ENCODE data around the gene THEM5.

The THEM5 gene

DNA sequence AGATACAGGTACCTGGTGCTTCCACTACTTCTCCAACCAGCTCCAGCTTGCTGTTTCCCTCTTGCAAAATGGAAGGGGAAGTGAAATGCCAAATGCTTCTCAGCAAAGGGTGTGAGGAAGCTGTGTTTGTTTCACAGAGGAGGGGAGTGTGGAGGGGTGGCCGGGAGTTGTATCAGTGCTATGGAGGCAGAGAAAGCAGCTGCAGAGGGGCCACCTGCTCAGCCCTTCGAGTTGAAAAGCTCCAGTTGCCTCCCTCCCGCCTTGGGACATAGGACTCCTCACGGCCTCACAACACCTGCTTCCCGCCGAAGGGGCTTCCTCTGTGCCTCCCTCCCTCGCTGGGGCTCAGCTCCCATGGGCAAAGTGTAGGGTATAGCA lies 36.2 kb downstream of the THEM5 start:
- DNase-seq: no peak

DNA sequence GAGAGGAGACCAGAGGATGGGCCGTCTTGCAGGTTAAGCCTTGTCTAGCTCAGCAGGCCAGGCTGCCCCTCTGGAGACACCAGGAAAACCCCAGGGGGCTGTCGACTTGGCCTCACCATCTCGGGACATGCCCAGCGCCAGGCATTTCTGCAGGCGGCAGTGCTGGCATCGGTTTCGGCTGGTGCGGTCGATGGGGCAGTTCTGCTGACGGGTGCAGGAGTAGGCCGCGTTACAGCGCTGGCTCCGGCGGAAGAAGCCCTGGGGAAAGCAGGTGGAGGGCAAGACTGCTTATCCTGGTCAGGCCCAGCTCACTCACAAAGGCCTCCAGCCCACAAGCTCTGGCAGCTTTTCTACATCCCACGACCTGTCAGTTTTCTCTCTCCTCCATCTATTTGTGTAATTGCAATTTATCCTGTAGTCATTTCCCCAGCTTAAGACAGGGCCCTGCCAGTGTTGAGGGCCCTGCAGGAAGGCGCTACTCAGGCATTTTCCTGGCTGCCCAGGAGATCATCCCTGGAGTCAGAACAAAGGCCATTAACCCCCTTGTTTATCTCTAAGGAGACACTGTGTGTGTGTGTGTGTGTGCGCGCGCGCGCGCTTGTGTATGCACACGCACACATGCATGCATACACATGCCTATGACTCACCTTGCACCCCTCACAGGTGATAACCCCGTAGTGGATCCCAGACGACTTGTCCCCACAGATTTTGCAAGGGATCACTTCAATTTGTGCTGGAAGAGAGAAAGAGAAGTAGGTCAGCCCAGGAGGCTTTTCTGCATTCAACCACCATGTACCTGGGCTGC lies 36.8 kb downstream of the THEM5 start:
- no peak for DNase-seq

GRCh38 chr1:151815716-151816327 lies 37.7 kb downstream of the THEM5 start:
- no peak for DNase-seq

- DNase-seq: no peak
Measured at GRCh38 chr1:151814971-151815545, 38.5 kb downstream of the THEM5 start.

GRCh38 chr1:151814426-151814825 lies 39.1 kb downstream of the THEM5 start:
- no peak for DNase-seq

GRCh38 chr1:151813271-151813977 lies 40.1 kb downstream of the THEM5 start:
- DNase-seq: no peak

- no peak for DNase-seq
Measured at GRCh38 chr1:151811181-151811580, 42.3 kb downstream of the THEM5 start.

DNA sequence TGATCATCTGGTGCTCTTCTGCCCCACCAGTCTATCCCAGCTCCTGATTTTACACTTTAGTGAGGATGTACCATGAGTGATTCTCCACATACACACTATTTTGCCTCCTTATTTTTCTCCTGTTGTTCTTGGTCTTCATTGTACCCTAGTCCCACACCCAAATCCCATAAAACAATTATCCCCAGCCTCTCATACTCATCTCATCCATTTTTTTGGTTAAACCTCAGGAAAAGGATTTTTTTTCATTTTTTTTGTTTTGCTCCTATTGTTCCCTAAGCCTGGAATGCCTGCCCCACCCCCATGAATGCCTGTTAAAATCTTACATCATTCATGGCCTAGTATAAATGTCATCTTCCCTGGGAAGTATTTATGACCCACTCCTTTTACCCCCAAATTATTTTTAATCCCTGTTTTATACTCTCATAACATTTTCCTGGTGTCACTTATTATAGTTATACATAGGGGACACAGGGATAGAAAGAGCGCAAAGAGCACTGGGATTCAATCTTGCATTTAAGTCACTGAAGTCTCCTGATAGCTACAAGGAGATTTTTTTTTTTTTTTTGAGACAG lies 43.4 kb downstream of the THEM5 start:
- DNase-seq: no peak

- no peak for DNase-seq
Measured at GRCh38 chr1:151809290-151809984, 44.1 kb downstream of the THEM5 start.

DNA sequence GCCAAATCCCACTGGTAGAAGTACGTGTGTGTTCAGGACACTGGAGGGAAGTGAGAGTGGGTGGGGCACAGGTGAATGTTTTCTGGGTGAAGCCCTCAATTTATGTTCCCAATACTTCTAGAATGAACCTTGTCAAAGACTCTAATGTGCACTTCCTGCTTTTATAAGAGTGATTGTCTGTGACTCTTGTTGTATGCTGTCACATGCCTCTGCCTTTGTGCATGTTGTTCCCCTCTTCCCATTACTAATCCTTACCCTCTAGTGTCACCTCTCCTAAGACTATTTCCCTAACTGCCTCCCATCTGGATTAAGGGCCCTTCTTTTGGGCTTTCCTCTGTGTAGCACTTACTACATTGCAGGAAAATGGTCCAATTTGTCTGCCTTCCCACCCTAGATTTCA lies 45.7 kb downstream of the THEM5 start:
- no peak for DNase-seq

GRCh38 chr1:151807131-151807530 lies 46.4 kb downstream of the THEM5 start:
- no peak for DNase-seq

- no peak for DNase-seq
Measured at GRCh38 chr1:151806170-151806569, 47.3 kb downstream of the THEM5 start.

DNA sequence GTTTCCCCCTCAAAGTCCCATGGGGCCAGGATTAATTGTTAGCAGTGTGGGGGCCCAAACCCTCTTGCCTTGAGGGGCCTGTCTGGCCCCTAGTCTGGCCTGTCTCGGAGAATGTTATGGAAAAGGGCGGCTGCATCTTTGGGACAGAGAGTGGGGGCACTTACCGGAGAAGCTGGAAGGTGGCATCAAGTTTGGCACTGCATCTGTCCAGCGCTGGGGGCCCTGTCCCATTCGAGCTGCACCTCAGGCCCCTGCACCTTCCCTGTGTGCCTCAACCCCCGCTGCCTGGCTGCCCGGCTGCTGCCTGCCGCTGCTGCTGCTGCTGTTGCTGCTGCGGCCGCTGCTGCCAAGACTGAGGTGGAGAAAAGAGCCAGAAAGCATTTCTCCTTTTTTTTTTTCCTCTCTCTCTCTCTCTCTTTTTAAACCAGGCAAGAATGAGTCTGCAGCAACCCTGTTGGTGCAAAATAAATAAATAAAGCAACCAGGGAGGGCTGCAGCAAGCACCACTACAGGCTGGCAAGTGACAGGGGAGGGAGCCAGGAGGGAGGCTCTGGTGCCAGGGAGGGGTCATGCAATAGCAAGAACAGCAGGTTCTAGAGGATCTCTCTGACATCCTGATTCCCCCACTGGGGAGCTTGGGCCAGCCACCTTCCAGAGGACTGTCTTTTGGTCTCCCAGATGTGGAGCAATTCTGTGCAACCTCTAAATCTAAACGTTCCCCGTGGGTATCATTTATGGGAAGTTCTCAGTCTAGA lies 48.3 kb downstream of the THEM5 start, which contains the start of gene LINGO4:
LINGO4 (minus strand) TSS at position 354 of the 755 bp plus-strand sequence. CDS start 2,715 bp downstream, outside the sequence.
- DNase-seq: no peak

DNA sequence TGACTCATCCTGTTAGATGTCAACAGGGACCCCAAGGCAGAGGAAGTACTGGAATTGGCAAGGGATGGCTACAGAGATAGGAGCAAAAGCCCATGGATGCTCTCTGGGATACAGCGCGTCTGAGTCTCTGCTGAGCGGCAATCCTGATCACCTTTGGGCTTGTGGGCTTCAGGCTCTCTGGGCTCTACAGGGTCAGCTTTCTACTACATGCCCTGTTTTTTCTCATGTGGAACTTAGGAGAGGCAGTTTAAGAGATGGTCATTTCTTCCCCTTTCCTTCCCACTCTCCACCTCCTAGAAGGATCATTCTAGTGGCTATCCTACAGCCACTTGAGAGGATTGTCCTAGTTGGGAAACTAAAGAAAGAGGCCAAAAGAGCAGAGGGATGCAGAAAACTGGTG lies 49.6 kb downstream of the THEM5 start:
- DNase-seq: no peak

DNA sequence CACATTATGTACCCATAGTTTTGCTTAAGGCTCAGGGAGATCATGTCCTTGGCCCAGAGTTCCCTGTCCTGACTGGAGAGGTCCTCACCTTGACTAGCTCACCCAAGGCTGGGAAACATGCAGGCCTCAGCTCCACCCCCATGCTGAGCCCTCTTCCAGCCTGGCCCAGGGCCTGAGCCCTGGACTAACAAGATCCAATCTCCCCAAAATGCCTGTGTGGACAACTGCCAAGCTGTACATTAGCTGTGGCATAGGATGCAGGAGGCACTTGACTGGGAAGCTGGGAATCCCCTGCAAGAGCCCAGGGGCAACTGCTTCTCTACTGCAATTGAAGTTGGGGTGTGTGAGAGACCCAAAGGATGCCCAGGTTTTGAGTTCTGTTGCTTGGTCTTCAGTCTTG lies 50.3 kb downstream of the THEM5 start:
- DNase-seq: no peak

DNA sequence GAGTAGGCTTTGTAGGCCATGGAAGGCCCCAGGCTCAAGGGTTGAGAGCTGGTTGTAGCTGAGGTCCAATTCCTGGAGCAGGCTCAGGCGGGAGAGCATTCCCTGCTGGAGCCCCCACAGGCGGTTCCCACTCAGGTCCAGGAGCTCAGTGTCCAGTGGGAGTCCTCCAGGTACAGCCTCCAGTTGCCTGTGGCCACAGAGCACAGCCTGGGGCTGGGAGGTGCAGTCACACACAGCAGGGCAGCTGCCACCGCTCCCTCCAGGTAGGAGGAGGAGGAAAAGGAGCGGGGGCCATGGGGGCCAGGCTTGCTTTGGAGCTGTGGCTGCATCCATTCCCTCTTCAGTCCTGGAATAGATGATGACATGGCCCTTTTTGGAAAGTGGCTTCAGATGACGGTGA lies 51.1 kb downstream of the THEM5 start:
- no peak for DNase-seq

DNA sequence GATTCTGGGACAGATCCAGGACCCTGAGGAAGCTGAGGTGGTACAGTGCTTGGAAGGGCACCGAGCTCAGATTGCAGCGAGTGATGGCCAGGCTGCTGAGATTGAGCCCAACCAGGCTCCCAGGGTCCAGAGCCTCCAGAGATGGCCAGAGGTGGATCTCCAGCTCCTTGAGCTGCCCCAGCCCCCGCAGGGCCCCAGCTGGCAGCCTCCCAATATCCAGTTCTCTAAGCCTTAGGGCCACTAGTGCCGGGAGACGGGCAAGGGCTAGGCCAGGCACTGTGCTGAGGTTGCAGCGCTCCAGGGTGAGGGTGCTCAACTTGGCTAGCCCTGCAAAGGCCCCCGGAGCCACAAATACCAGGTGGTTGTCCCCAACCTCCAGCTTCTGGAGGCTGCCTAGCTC lies 51.7 kb downstream of the THEM5 start:
- no peak for DNase-seq

DNA sequence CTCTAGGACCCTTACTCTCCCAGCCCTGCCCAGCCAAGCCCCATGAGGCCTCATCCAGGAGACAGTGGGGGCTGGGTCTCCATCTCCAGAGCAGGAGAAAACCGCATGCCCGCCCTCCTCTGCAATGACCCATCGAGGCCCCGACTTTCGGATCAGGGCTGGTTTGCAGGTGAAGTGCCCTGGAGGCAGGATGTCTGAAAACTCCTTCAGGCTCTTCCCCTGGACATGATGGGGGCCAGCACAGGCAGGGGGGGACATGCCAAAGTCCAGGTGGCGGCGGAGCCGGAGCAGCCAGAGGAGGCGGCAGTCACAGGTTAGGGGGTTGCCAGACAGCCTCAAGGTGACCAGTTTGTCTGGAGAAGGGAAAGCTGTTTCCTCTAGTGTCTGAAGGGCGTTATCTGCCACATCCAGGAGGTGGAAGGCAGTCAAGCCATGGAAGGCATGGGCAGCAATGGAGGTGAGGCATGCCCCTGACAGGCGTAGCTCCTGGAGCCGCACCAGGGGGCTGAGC lies 52.1 kb downstream of the THEM5 start:
- DNase-seq: no peak

DNA sequence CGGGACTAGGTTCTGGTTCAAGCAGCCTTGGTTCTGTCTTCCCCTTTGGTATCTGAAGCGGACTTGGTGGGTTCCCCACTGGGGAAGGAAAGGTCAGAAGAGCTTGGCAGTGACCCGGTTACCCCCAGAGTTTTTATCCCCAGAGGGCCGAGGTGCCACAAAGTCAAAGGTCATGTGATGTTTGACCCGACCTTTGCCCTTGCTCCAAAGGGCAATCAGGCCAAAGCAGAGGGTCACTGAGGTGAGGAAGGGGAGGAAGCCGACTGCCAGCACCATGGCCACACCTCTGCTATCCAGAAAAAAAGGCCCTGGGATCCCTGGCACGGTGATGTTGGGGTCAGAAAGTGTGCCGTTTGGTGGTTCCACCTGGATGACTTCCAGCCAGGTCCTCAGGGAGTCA lies 52.7 kb downstream of the THEM5 start:
- DNase-seq: no peak

DNA sequence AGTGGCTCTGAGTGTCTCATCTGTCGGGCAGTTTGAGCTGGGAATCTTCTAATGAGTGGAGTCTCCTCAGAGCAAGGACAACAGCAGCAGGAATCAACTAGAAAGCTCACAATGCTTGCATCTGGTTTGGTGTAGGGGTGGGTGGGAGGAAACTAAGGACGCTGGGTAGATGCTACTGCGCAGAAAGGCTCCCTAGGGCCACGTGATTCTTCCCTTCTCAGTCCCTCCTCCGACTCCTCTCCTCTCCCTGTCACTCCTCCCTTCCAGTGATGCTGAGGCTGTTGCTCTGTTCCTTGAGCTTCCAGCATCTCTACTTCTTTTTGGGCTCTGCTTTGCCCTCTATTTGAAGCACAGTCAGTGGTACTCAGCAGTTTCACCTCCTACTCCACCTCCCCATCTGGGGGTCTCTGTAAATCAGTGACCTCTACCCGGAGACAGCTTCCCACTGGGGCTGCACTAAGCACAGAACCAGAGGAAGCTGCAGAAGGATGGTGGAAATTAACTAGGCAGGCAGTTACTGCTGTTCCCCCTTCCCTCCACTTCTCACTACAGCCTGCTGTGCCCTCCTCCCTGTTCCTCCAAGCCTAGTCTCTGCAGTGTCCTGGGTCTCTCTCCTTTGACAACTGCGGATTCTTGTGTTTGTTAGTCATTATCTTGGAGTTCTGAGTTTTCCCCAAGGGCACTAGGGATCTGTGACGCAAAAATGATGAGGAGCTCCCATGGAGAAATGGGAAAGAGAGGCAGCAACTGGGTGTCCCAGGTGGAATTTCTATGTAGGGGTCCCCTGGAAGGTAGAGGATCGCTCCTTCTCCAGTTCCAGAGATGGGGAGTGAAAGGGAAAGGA lies 54.1 kb downstream of the THEM5 start:
- DNase-seq: no peak

DNA sequence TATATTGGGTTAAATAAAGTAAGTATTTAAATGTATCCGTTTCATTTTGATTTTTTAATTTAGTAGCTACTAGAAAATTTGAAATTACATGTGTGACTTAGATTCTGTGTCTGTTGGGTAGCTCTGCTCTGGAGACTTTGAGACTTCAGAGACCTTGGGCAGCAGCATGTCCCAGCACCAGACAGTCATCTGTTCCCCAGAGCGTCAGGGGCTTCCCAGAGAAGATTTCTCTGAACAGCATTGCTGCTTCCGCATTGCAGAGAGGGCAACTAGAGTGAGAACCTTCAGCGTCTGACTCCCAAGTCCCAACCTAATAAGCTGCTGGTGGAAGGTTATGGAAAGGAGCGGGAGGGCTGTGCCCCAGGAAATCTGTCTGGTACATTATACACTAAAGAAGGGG lies 54.9 kb downstream of the THEM5 start:
- DNase-seq: no peak
